NOMO-1 treated with DMSO at 0.1 percent for 48 hours (cell line): ENCODE measurements around the gene RBMS3.
A peak's percentile ranks its signal among the peaks of the same experiment; 100 is the strongest.

Experiments used
- DNase-seq: peaks from one replicate; lab custom pipeline; 2025; ENCODE audit not compliant: unreplicated experiment; lab: John Stamatoyannopoulos, UW

The RBMS3 gene

GRCh38 chr3:29559741-29560465, 279.0 kb downstream of the RBMS3 start:
- DNase-seq, result no peak

GRCh38 chr3:29561651-29562149, 280.8 kb downstream of the RBMS3 start:
- no peak for DNase-seq

GRCh38 chr3:29565236-29565635, 284.4 kb downstream of the RBMS3 start:
- DNase-seq, result no peak

- peak; percentile 10 for DNase-seq
Observed at GRCh38 chr3:29567501-29567900, 286.6 kb downstream of the RBMS3 start.

GRCh38 chr3:29568355-29568754, 287.5 kb downstream of the RBMS3 start:
- no peak for DNase-seq

- no peak for DNase-seq
Observed at GRCh38 chr3:29576181-29576580, 295.3 kb downstream of the RBMS3 start.

GRCh38 chr3:29576675-29577074, 295.8 kb downstream of the RBMS3 start:
- no peak for DNase-seq

GRCh38 chr3:29577250-29577649, 296.4 kb downstream of the RBMS3 start:
- DNase-seq, result no peak

GRCh38 chr3:29581311-29581710, 300.4 kb downstream of the RBMS3 start:
- no peak for DNase-seq

GRCh38 chr3:29582273-29582672, 301.4 kb downstream of the RBMS3 start:
- DNase-seq, result no peak

GRCh38 chr3:29583861-29584260, 303.0 kb downstream of the RBMS3 start:
- DNase-seq, result no peak

- no peak for DNase-seq
Observed at GRCh38 chr3:29585368-29585767, 304.5 kb downstream of the RBMS3 start.

- no peak for DNase-seq
Observed at GRCh38 chr3:29587340-29587739, 306.5 kb downstream of the RBMS3 start.

- no peak for DNase-seq
Observed at GRCh38 chr3:29590012-29590411, 309.1 kb downstream of the RBMS3 start.

GRCh38 chr3:29590461-29590860, 309.6 kb downstream of the RBMS3 start:
- DNase-seq, result no peak

- DNase-seq, result no peak
Observed at GRCh38 chr3:29591579-29591978, 310.7 kb downstream of the RBMS3 start.

- DNase-seq, result no peak
Observed at GRCh38 chr3:29593802-29594201, 312.9 kb downstream of the RBMS3 start.

- no peak for DNase-seq
Observed at GRCh38 chr3:29594261-29594660, 313.4 kb downstream of the RBMS3 start.

- no peak for DNase-seq
Observed at GRCh38 chr3:29597376-29598008, 316.6 kb downstream of the RBMS3 start.

- DNase-seq, result no peak
Observed at GRCh38 chr3:29601861-29602585, 321.2 kb downstream of the RBMS3 start.

- DNase-seq, result no peak
Observed at GRCh38 chr3:29605845-29606244, 325.0 kb downstream of the RBMS3 start.

- no peak for DNase-seq
Observed at GRCh38 chr3:29606416-29606815, 325.5 kb downstream of the RBMS3 start.
